GM18505 (cell line): ENCODE data around the gene RGS1.

ENCODE experiments used
- ATAC-seq: cut with Tn5 transposase; IDR thresholded peaks from one replicate; pipeline ENCODE4 v1.9.1; 2021; ENCODE audit not compliant: unreplicated experiment
- POLR2A ChIP-seq: IDR thresholded peaks from 4 replicates; pipeline ENCODE4 v1.6.1; 2011; ENCODE audit warnings: borderline replicate concordance; ENCODE audit not compliant: insufficient read depth, insufficient read length; ENCODE audit errors: extremely low read depth

Gene RGS1

GRCh38 chr1:192575499-192576189 is at the start of gene RGS1:
Gene RGS1 (plus strand): TSS chr1:192575773. CDS start chr1:192575793, 20 bp downstream.
- TF ChIP-seq POLR2A, result peak; percentile 91
- ATAC-seq, result peak; percentile 83

DNA sequence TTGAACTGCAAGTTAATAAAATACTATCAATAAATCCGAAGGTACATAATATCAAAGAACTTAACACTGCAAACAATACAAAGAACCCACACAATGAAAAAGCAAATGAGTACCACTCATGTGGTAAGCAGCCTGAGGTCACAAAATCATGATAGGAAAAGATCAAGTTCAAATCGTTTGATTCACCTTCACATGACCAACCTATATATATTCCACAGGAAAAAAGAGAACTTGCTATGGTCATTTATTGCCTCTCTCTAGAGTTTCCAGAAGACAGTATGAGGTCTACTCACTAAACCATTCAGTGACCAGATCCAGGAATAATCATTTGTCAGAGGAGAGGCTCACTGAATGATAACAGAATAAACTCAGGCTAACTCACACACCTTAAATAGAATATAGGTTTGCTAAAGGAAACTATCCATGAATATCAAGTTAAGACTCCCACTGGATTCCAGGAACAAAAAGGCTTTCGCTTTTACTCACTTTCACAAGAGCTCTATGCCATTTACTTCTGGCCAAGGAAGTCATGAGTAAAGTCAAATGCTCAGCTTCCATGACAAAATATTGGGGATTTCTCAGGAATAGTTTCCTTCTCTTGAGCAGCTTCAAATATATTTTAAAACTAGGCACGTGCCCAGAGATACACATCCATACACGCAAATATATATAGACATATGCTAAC is 48.3 kb upstream of the RGS1 start:
- ATAC-seq, result no peak
- no peak for TF ChIP-seq POLR2A

GRCh38 chr1:192527950-192528349 is 47.6 kb upstream of the RGS1 start:
- no peak for TF ChIP-seq POLR2A
- ATAC-seq, result no peak

- ATAC-seq, result no peak
- no peak for TF ChIP-seq POLR2A
These were observed 46.4 kb upstream of the RGS1 start for GRCh38 chr1:192529031-192529755.

DNA sequence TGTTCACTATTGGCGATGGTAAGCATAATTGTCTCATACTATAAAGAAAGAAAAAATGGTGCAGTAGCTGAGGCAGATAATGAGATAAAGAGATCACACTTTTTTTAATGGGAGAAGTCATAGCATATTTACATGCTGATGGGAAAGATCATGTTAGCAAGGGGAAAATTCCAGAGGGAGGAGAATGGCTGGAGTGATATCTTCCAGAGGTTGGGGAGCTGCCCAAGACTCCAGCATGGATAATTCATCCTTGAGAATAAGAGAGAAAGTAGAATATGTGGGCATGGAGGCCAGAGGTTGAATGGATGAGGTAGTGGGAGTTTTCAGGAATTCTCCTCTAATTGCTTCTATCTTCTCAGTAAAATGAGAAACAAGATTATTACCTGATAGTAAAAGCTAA is 45.8 kb upstream of the RGS1 start:
- ATAC-seq, result no peak
- TF ChIP-seq POLR2A, result no peak

DNA sequence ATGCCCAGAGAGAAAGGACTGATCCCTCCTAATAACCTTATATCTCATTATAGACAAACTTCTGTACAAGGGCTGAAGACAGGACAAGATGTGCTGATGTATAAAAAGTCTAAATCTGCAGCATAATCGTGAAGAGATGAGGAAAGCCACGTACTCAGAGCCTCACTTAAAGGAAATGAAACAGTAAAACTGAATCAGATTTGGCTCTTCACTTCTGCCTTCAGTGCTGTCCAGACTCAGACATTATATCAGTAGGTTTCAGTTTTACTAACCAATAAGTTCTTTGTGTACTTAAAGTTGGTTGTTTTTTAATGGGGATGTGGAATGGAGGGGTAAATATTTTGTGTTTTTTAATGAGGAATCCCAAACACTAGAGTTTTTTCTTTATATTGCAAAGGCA is 45.3 kb upstream of the RGS1 start:
- peak; percentile 98 for ATAC-seq
- no peak for TF ChIP-seq POLR2A

DNA sequence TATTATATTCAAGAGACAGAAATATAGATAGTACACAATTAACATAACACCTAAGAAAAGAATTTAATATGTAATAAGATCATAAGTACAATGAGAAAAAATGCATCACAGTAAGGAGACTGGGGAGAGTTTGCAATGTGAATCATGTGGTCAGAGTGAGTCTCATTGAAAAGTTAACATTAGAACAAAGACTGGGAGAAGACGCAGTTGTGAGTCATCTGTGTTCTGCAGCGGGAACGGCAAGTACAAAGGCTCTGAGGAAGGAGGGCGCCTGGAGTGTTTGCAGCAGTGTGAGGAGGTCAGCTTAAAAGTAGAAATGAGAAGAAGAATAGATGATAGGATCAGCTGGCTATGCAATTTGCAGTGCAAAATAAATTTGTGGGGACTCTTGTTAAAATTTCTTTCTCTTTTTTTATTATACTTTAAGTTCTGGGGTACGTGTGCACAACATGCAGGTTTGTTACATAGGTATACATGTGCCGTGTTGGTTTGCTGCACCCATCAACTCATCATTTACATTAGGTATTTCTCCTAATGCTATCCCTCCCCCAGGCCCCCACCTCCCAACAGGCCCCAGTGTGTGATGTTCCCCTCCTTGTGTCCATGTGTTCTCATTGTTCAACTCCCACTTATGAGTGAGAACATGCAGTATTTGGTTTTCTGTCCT is 44.4 kb upstream of the RGS1 start:
- ATAC-seq, result peak; percentile 65

DNA sequence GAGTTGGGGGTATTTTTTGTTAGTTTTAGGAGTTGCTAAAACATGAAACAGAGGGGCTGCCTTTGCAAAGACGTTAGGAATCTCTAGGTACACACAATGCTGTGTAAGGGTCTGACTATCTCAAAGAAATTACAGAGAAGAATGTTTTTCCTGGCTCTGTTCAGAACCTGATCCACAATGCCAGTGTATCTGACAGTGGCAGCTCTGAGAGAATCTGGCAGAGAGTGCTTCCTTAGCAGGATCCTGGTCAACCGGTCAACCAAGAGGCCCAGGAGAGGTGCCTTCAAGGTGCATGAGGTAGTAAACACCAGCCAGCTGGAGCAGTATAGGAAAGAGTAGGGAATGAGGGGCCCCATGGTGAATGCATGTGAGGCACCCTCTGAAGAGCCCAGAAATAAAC is 40.9 kb upstream of the RGS1 start:
- no peak for TF ChIP-seq POLR2A
- no peak for ATAC-seq

DNA sequence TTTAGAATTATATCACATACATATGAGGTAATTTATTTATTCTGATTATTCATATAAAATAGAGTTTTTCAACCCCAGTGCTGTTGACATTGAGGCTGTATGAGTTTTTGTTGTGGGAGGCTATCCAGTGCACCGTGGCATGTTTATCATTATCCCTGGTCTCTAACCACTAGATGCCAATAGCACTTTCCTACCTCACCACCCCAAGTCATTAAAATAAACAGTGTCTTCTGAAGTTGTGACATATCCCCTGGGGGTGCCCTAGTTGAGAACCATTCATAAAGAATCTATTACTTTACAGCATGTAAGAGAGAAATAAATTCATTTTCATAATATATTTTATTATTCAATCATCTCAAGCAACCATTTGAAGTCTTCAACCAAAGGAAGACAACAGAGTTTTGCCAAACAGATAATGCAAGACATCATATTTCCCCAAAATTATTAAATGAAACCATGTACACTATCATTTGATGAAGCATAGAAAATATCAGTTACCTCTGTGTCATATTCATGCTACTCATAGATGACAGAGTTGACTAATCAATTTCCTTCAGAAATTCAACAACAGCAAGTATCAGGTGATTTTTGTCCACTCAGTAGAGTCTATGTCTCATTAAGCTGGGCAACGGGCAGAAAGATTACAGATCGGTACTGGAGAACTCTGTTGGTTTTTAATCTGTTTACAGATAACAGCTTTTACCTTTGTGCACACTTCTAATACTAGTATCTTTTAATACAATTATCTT is 39.5 kb upstream of the RGS1 start:
- no peak for ATAC-seq
- TF ChIP-seq POLR2A, result no peak

GRCh38 chr1:192538407-192539296 is 36.9 kb upstream of the RGS1 start:
- no peak for TF ChIP-seq POLR2A
- peak; percentile 89 for ATAC-seq

DNA sequence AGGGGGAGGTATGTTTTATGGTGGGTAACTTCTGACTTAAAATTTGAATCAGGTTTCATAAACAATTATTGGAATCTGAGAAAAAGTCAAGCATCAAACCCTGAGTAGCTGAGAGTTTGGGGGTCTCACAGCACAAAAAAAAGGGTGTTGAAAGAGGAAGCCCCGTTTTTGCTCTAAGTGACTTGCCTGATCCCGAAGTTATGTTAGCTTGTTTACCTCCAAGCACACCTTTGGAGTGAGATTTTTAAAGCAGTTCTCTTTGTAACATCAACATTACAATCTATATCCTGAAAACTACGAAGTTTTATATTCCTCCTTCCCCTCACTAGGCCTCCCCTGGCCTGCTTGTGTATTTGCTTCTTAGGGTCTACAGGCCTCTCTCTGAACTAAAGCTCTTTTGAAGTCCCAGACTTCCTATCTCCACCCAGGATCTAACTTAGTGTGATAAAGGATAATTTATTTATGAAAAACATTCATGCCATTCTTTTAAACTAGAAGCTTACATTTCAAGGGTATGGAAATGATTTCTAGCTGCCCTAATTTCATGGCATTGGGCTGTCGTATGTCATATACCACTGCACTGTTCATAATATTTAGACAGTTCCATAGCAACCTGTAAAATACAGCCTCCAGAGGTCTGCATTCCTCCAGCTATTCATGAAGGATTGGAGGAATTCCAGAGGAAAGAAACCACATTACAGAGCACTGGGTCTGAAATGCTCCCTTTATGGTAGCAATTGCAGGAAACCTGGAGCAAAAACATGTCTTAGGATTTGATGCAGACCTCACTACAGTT is 36.1 kb upstream of the RGS1 start:
- TF ChIP-seq POLR2A, result no peak
- no peak for ATAC-seq
